HEK293 (cell line): ENCODE results near the gene NECAB3.

ENCODE experiments used
- CTCF ChIA-PET: fragments of 350-600 bp; formaldehyde crosslinking; extraction: SDS; loops from one replicate; lab custom pipeline; 2021; ENCODE audit warnings: antibody characterized with exemption; lab: Yijun Ruan, JAX
- POLR2A ChIA-PET: fragments of 300-600 bp; formaldehyde crosslinking; extraction: SDS; loops from one replicate; lab custom pipeline; 2020; ENCODE audit warnings: antibody characterized with exemption, inconsistent platforms; lab: Yijun Ruan, JAX
- H3K27ac ChIP-seq: fragments of 200-500 bp; sonication (Bioruptor generic); 2 replicates; pipeline ENCODE4 v1.5.1; 2014; ENCODE audit warnings: low read depth, low read length, control low read depth, inconsistent platforms; ENCODE audit errors: extremely low read depth
- H3K36me3 ChIP-seq, 2 experiments: fragments of 200-500 bp in 1 of 2; sonication (Bioruptor generic) in 1 of 2; 1 replicate in 1 of 2; 2 replicates in 1 of 2; pipeline ENCODE4 v1.5.1; 2014 to 2017; ENCODE audit warnings: inconsistent platforms in 2 of 2, low read length in 2 of 2; ENCODE audit not compliant: control insufficient read depth in 2 of 2, insufficient read depth in 1 of 2
- H3K4me1 ChIP-seq: fragments of 200-500 bp; sonication (Bioruptor generic); 2 replicates; pipeline ENCODE4 v1.5.1; 2014; ENCODE audit warnings: mild to moderate bottlenecking, low read length, inconsistent platforms; ENCODE audit not compliant: control insufficient read depth, insufficient read depth
- H3K4me3 ChIP-seq: 2 replicates; pipeline ENCODE4 v1.5.1; 2011; ENCODE audit warnings: low read depth, mild to moderate bottlenecking, control low read depth, low read length, moderate library complexity
- H3K9me3 ChIP-seq: fragments of 200-500 bp; sonication (Bioruptor generic); 2 replicates; pipeline ENCODE4 v1.5.1; 2014; ENCODE audit warnings: low read depth, low read length, inconsistent platforms; ENCODE audit not compliant: control insufficient read depth, insufficient read depth
- KLF16 ChIP-seq: fragments of 450-650 bp; formaldehyde crosslinking; IDR thresholded peaks from 2 replicates; pipeline ENCODE4 v1.5.1; 2017; ENCODE audit warnings: missing biosample characterization, missing genetic modification characterization
- KLF7 ChIP-seq: fragments of 450-650 bp; formaldehyde crosslinking; IDR thresholded peaks from 2 replicates; pipeline ENCODE4 v1.5.1; 2016; ENCODE audit warnings: missing biosample characterization, missing genetic modification characterization, borderline replicate concordance
- SCRT2 ChIP-seq: fragments of 450-650 bp; formaldehyde crosslinking; IDR thresholded peaks from 2 replicates; pipeline ENCODE4 v1.5.1; 2016; ENCODE audit warnings: missing biosample characterization, missing genetic modification characterization
- TSHZ1 ChIP-seq: fragments of 450-650 bp; formaldehyde crosslinking; IDR thresholded peaks from 2 replicates; pipeline ENCODE4 v1.5.1; 2016; ENCODE audit warnings: missing biosample characterization, missing genetic modification characterization, borderline replicate concordance
- ZBTB1 ChIP-seq: fragments of 450-650 bp; formaldehyde crosslinking; IDR thresholded peaks from 2 replicates; pipeline ENCODE4 v1.5.1; 2016; ENCODE audit warnings: missing biosample characterization, missing genetic modification characterization
- ZBTB11 ChIP-seq: fragments of 450-650 bp; formaldehyde crosslinking; conservative IDR thresholded peaks from 2 replicates; pipeline ENCODE4 v1.5.1; 2016; ENCODE audit warnings: low read depth, missing biosample characterization, missing genetic modification characterization
- ZEB2 ChIP-seq: fragments of 450-650 bp; formaldehyde crosslinking; IDR thresholded peaks from 2 replicates; pipeline ENCODE4 v1.5.1; 2016; ENCODE audit warnings: missing biosample characterization, missing genetic modification characterization
- ZNF114 ChIP-seq: fragments of 450-650 bp; formaldehyde crosslinking; IDR thresholded peaks from 2 replicates; pipeline ENCODE4 v1.5.0; 2017; ENCODE audit warnings: missing biosample characterization, missing genetic modification characterization
- ZNF146 ChIP-seq: fragments of 450-650 bp; formaldehyde crosslinking; IDR thresholded peaks from 2 replicates; pipeline ENCODE4 v1.5.1; 2016; ENCODE audit warnings: missing biosample characterization, missing genetic modification characterization
- ZNF155 ChIP-seq: fragments of 450-650 bp; formaldehyde crosslinking; IDR thresholded peaks from 2 replicates; pipeline ENCODE4 v1.5.1; 2016; ENCODE audit warnings: missing biosample characterization, missing genetic modification characterization
- ZNF24 ChIP-seq: fragments of 450-650 bp; formaldehyde crosslinking; IDR thresholded peaks from 2 replicates; pipeline ENCODE4 v1.5.1; 2016; ENCODE audit warnings: missing biosample characterization, missing genetic modification characterization
- ZNF350 ChIP-seq: fragments of 450-650 bp; formaldehyde crosslinking; IDR thresholded peaks from 2 replicates; pipeline ENCODE4 v1.5.0; 2017; ENCODE audit warnings: missing biosample characterization, mild to moderate bottlenecking, missing genetic modification characterization
- ZNF473 ChIP-seq: fragments of 450-650 bp; formaldehyde crosslinking; IDR thresholded peaks from 2 replicates; pipeline ENCODE4 v1.5.1; 2017; ENCODE audit warnings: missing biosample characterization, missing genetic modification characterization
- ZNF488 ChIP-seq: fragments of 450-650 bp; formaldehyde crosslinking; IDR thresholded peaks from 2 replicates; pipeline ENCODE4 v1.5.1; 2016; ENCODE audit warnings: missing biosample characterization, missing genetic modification characterization
- ZNF529 ChIP-seq: fragments of 450-650 bp; formaldehyde crosslinking; IDR thresholded peaks from 2 replicates; pipeline ENCODE4 v1.5.1; 2017; ENCODE audit warnings: missing genetic modification characterization, missing biosample characterization; ENCODE audit not compliant: insufficient replicate concordance
- ZNF544 ChIP-seq: fragments of 450-650 bp; formaldehyde crosslinking; IDR thresholded peaks from 2 replicates; pipeline ENCODE4 v1.5.0; 2017; ENCODE audit warnings: missing biosample characterization, missing genetic modification characterization
- ZNF548 ChIP-seq: fragments of 450-650 bp; formaldehyde crosslinking; IDR thresholded peaks from 2 replicates; pipeline ENCODE4 v1.5.1; 2016; ENCODE audit warnings: missing biosample characterization, missing genetic modification characterization
- ZNF571 ChIP-seq: fragments of 450-650 bp; formaldehyde crosslinking; IDR thresholded peaks from 2 replicates; pipeline ENCODE4 v1.5.0; 2017; ENCODE audit warnings: missing biosample characterization, missing genetic modification characterization
- ZNF580 ChIP-seq: fragments of 450-650 bp; formaldehyde crosslinking; IDR thresholded peaks from 2 replicates; pipeline ENCODE4 v1.5.1; 2016; ENCODE audit warnings: missing biosample characterization, missing genetic modification characterization
- ZNF600 ChIP-seq: fragments of 450-650 bp; formaldehyde crosslinking; IDR thresholded peaks from 2 replicates; pipeline ENCODE4 v1.5.1; 2016; ENCODE audit warnings: missing biosample characterization, missing genetic modification characterization
- ZNF610 ChIP-seq: fragments of 450-650 bp; formaldehyde crosslinking; IDR thresholded peaks from 2 replicates; pipeline ENCODE4 v1.5.1; 2016; ENCODE audit warnings: missing biosample characterization, missing genetic modification characterization, borderline replicate concordance
- ZNF707 ChIP-seq: fragments of 450-650 bp; formaldehyde crosslinking; IDR thresholded peaks from 2 replicates; pipeline ENCODE4 v1.5.1; 2016; ENCODE audit warnings: missing biosample characterization, missing genetic modification characterization
- ZNF843 ChIP-seq: fragments of 450-650 bp; formaldehyde crosslinking; IDR thresholded peaks from 2 replicates; pipeline ENCODE4 v1.5.1; 2016; ENCODE audit warnings: missing biosample characterization, missing genetic modification characterization
- ZSCAN30 ChIP-seq: fragments of 450-650 bp; IDR thresholded peaks from 2 replicates; pipeline ENCODE4 v1.5.1; 2018; ENCODE audit warnings: missing biosample characterization, mild to moderate bottlenecking, missing genetic modification characterization, moderate library complexity
- TF ChIP-seq, protein P1 (sequence below): fragments of 450-650 bp; formaldehyde crosslinking; IDR thresholded peaks from 2 replicates; pipeline ENCODE4 v1.5.1; 2016; ENCODE audit warnings: missing biosample characterization, missing genetic modification characterization

Gene NECAB3

DNA sequence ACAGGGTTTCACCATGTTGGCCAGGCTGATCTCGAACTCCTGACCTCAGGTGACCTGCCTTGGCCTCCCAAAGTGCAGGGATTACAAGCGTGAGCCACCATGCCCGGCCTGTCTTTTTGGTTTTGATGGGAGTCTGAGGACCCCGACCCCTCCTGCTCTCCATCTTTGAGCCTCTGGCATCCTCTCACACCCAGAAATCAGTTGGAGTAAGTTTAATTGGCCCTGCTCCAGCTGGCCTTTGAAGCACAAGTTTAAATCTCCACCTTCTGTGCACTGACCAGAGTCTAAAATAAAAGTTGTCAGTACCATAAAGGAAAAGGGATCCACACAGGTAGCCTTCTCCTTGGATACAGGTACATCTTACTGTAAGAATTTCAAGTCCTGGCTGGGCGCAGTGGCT, 28.0 kb downstream of the NECAB3 start:
- CTCF ChIA-PET: no interaction called here

DNA sequence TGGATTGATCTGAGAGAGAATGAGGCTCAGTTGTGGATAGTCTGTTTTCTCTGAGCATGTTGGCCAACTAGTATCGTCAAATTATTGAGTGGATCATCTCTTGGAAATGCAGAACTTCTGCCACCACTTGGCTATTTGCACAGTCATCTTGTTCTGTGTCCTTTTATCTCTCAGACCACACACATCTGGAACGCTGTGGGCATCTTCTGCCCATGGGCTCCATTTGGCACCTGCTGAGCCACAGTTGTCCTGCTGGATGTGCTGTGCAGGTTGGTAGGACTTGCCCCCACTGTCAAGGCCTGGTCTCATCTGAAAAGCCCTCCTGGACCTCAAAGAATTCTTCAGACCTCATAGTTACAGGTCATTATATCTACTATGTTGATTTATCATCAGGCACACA, 28.8 kb downstream of the NECAB3 start:
- Histone ChIP-seq H3K9me3 (no peaks in the 10 kb centered on the region), H3K4me3 (no peak overlapping the region), H3K36me3 (peaks cover 8 to 41% of the 10 kb centered on the region in 2 experiments; a peak in 2 of 3 replicates), H3K27ac (no peak overlapping the region), H3K4me1 (no peaks in the 10 kb centered on the region)
- TF ChIP-seq ZNF600 (tag by site-specific recombination): no peak
- TF ChIP-seq ZNF529 (tag by site-specific recombination): no peak
- no peak for TF ChIP-seq ZNF548
- no peak for TF ChIP-seq ZNF114 (tag by site-specific recombination)
- no peak for TF ChIP-seq ZSCAN30 (tag by site-specific recombination)
- no peak for TF ChIP-seq ZNF155 (tag by site-specific recombination)
- ChIA-PET POLR2A (no interaction called here), CTCF (no interaction called here)

More for the DNA sequence above, 28.0 kb downstream of the NECAB3 start:
- Histone ChIP-seq H3K36me3 (peaks cover 8 to 33% of the 10 kb centered on the region in 2 experiments; a peak in 2 of 3 replicates), H3K9me3 (no peaks in the 10 kb centered on the region), H3K4me3 (no peak overlapping the region), H3K27ac (no peak overlapping the region), H3K4me1 (no peaks in the 10 kb centered on the region)
- POLR2A ChIA-PET: no interaction called here
- TF ChIP-seq ZNF571 (tag by site-specific recombination) (no peak), ZNF488 (tag by site-specific recombination) (no peak), ZBTB1 (tag by site-specific recombination) (no peak), KLF16 (no peak), ZNF610 (tag by site-specific recombination) (no peak), ZNF843 (tag by site-specific recombination) (no peak), KLF7 (tag by site-specific recombination) (no peak), ZNF146 (tag by site-specific recombination) (no peak), ZNF473 (tag by site-specific recombination) (no peak)

DNA sequence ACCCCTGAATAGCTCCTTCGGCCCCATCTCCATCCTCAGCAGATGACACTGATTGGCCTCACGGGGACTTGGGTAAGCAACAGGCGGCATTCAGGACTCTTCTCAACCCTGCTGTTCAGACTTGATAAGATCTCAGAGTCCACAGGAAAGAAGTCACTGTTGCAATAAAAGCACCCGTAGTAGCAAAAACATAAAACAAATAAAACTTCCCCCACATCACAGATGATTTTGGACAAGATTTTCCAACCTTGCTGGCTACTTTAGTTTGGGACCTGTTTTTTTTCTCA, 29.2 kb downstream of the NECAB3 start:
- Histone ChIP-seq H3K4me1 (no peaks in the 10 kb centered on the region), H3K4me3 (no peak overlapping the region), H3K9me3 (no peaks in the 10 kb centered on the region), H3K36me3 (peaks cover 8 to 44% of the 10 kb centered on the region in 2 experiments; a peak in 2 of 3 replicates), H3K27ac (no peak overlapping the region)
- ChIA-PET CTCF (no interaction called here), POLR2A (no interaction called here)
- TF ChIP-seq ZNF580 (tag by site-specific recombination) (no peak), ZBTB11 (no peak), ZNF24 (tag by site-specific recombination) (no peak), SCRT2 (tag by site-specific recombination) (peak; percentile 66), ZNF707 (tag by site-specific recombination) (no peak), TSHZ1 (tag by site-specific recombination) (no peak), ZNF544 (tag by site-specific recombination) (no peak), ZNF350 (no peak), ZEB2 (tag by site-specific recombination) (no peak)
- TF ChIP-seq, protein P1, sequence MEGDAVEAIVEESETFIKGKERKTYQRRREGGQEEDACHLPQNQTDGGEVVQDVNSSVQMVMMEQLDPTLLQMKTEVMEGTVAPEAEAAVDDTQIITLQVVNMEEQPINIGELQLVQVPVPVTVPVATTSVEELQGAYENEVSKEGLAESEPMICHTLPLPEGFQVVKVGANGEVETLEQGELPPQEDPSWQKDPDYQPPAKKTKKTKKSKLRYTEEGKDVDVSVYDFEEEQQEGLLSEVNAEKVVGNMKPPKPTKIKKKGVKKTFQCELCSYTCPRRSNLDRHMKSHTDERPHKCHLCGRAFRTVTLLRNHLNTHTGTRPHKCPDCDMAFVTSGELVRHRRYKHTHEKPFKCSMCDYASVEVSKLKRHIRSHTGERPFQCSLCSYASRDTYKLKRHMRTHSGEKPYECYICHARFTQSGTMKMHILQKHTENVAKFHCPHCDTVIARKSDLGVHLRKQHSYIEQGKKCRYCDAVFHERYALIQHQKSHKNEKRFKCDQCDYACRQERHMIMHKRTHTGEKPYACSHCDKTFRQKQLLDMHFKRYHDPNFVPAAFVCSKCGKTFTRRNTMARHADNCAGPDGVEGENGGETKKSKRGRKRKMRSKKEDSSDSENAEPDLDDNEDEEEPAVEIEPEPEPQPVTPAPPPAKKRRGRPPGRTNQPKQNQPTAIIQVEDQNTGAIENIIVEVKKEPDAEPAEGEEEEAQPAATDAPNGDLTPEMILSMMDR (tag by site-specific recombination): no peak
